ENCODE results near the gene HAS3. TPM values are rescaled to one million over a fixed set of nuclear protein-coding genes. Genes with fewer than 3 reads are reported as not detected.

The HAS3 gene, protein sequence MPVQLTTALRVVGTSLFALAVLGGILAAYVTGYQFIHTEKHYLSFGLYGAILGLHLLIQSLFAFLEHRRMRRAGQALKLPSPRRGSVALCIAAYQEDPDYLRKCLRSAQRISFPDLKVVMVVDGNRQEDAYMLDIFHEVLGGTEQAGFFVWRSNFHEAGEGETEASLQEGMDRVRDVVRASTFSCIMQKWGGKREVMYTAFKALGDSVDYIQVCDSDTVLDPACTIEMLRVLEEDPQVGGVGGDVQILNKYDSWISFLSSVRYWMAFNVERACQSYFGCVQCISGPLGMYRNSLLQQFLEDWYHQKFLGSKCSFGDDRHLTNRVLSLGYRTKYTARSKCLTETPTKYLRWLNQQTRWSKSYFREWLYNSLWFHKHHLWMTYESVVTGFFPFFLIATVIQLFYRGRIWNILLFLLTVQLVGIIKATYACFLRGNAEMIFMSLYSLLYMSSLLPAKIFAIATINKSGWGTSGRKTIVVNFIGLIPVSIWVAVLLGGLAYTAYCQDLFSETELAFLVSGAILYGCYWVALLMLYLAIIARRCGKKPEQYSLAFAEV
- 38.2 to 50.1 TPM (median 42.7 TPM) in 5 replicates for total RNA-seq (2022; extraction: Qiagen RNA extraction)

GRCh38 chr16:69105501-69106361 lies at the start of gene HAS3:
TSS of gene HAS3 (plus strand) at chr16:69105653. CDS start at chr16:69109396, 3,743 bp downstream.

DNA sequence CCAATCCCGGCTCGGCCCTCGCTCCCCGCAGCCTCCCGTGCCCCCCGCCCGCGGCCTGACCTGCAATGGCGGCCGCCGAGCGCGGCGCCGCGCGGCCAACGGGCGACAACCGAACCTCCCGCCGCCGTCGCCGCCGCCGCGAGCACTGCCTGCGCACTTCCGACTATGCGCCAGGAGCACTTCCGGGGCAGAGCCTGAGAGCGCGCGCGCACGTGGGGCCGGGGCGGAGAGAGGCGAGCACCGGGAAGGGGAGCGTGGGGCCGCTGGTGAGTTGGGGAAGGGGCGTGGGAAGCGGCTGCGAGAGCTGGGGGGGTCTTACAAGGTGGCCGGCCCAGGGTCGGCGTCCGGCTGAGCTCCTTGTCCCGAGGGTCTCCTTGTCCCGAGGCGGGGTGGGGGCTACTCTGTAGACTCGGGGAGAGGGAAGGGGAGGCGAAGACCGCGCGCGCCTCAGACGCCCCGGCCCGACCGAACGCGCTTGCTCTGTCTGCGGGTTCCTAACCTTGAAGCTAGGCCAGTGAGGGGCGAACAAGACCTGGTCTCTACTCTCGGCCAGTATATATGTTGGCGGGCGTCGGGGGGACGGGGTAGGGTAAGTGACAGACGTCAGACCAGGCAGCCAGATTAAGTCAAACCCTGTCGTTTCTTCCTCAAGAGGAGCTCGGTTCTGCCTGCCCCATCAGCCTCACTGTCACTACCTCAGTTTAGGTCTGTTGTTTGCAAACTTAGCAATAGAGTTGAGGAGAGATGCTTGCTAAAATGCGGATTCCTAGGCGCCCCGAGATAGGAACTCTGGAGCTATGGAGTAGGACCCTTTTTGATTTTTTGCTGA lies 27.2 kb downstream of the HAS3 start, which contains the start of the genes CHTF8 and UTP4:
CHTF8 (minus strand) TSS at position 165 of the 829 bp plus-strand sequence. CDS start 11,130 bp downstream, outside the sequence.
UTP4 (plus strand) TSS at position 226 of the 829 bp plus-strand sequence. CDS start 811 bp downstream, outside the sequence.

Other genes with a start within 250 kb of the HAS3 start
- 109 to 127 TPM (median 123 TPM) in 5 replicates for gene CHTF8, start 26.9 kb downstream of the HAS3 start, total RNA-seq (2022; extraction: Qiagen RNA extraction)
- 77.7 to 86.3 TPM (median 81.4 TPM) in 5 replicates for gene UTP4, start 27.0 kb downstream of the HAS3 start, total RNA-seq (2022; extraction: Qiagen RNA extraction)
- gene SNTB2, start 81.5 kb downstream of the HAS3 start, total RNA-seq (2022; extraction: Qiagen RNA extraction), result 5.6 to 8.3 TPM (median 6.4 TPM) in 5 replicates
- gene VPS4A, start 205.7 kb downstream of the HAS3 start, total RNA-seq (2022; extraction: Qiagen RNA extraction), result 30.8 to 32.5 TPM (median 31.7 TPM) in 5 replicates
- gene PDF, start 224.9 kb downstream of the HAS3 start, total RNA-seq (2022; extraction: Qiagen RNA extraction), result 21.4 to 45.1 TPM (median 41.4 TPM) in 5 replicates
- 20.9 to 29.0 TPM (median 26.7 TPM) in 5 replicates for gene COG8, start 233.9 kb downstream of the HAS3 start, total RNA-seq (2022; extraction: Qiagen RNA extraction)
- 49.1 to 68.5 TPM (median 50.5 TPM) in 5 replicates for gene NIP7, start 234.1 kb downstream of the HAS3 start, total RNA-seq (2022; extraction: Qiagen RNA extraction)
- 0.07 TPM in 1 of 5 replicates, not detected in the others for gene TMED6, start 246.1 kb downstream of the HAS3 start, total RNA-seq (2022; extraction: Qiagen RNA extraction)